ENCODE data around the gene NT5DC3. TPM values are rescaled to one million over a fixed set of nuclear protein-coding genes. Genes with fewer than 3 reads are reported as not detected.

NT5DC3 gene
- total RNA-seq, 3 donors from 2014 or later (not counting 1 experiment from before 2014, with no cell fraction given): 1.1 to 2.1 (median 1.4) TPM

GRCh38 chr12:103834942-103835341, 6.1 kb downstream of the NT5DC3 start:
- H3K9me3 ChIP-seq (ENCODE audit: control insufficient read depth, insufficient read depth, low read length): no peaks in the 10 kb centered on the region
- Mint-ChIP-seq H3K27ac (no peak overlapping the region), H3K27me3 (ENCODE audit: low read depth in 2 of 2) (peaks cover 17 to 21% of the 10 kb centered on the region in 2 donors), H3K4me1 (peaks cover under 1 to 5% of the 10 kb centered on the region in 2 donors), H3K4me3 (no peak overlapping the region), H3K36me3 (no peaks in the 10 kb centered on the region), H3K9me3 (no peaks in the 10 kb centered on the region)
- intact Hi-C loops (cut with micrococcal nuclease): no loop called here
- peaks cover 5% of the 10 kb centered on the region for H3K4me1 ChIP-seq (ENCODE audit: control insufficient read depth, insufficient read depth, low read length)
- H3K4me3 ChIP-seq (ENCODE audit: low read length): no peak overlapping the region
- no peak for DNase-seq
- TF ChIP-seq, protein P1, sequence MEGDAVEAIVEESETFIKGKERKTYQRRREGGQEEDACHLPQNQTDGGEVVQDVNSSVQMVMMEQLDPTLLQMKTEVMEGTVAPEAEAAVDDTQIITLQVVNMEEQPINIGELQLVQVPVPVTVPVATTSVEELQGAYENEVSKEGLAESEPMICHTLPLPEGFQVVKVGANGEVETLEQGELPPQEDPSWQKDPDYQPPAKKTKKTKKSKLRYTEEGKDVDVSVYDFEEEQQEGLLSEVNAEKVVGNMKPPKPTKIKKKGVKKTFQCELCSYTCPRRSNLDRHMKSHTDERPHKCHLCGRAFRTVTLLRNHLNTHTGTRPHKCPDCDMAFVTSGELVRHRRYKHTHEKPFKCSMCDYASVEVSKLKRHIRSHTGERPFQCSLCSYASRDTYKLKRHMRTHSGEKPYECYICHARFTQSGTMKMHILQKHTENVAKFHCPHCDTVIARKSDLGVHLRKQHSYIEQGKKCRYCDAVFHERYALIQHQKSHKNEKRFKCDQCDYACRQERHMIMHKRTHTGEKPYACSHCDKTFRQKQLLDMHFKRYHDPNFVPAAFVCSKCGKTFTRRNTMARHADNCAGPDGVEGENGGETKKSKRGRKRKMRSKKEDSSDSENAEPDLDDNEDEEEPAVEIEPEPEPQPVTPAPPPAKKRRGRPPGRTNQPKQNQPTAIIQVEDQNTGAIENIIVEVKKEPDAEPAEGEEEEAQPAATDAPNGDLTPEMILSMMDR (IDR thresholded peaks at IDR 0.05): no peak
- H3K27ac ChIP-seq (ENCODE audit: low read length): no peak overlapping the region
- WGBS (ENCODE audit: insufficient coverage): 92% methylated on average over 3 of the region's 3 CpGs
- no peak for ATAC-seq
- no peaks in the 10 kb centered on the region for H3K36me3 ChIP-seq (ENCODE audit: control insufficient read depth, insufficient read depth, low read length)
- H3K27me3 ChIP-seq (ENCODE audit: control insufficient read depth, insufficient read depth, low read length): no peaks in the 10 kb centered on the region

GRCh38 chr12:103833891-103834290, 7.1 kb downstream of the NT5DC3 start:
- Histone ChIP-seq H3K36me3 (ENCODE audit: control insufficient read depth, insufficient read depth, low read length) (no peaks in the 10 kb centered on the region), H3K27ac (ENCODE audit: low read length) (no peak overlapping the region), H3K9me3 (ENCODE audit: control insufficient read depth, insufficient read depth, low read length) (no peaks in the 10 kb centered on the region), H3K4me3 (ENCODE audit: low read length) (no peak overlapping the region), H3K27me3 (ENCODE audit: control insufficient read depth, insufficient read depth, low read length) (no peaks in the 10 kb centered on the region), H3K4me1 (ENCODE audit: control insufficient read depth, insufficient read depth, low read length) (peaks cover 3% of the 10 kb centered on the region)
- TF ChIP-seq, protein P1 (IDR thresholded peaks at IDR 0.05): no peak
- Mint-ChIP-seq H3K4me1 (no peaks in the 10 kb centered on the region), H3K27me3 (ENCODE audit: low read depth in 2 of 2) (peaks cover 17 to 18% of the 10 kb centered on the region in 2 donors), H3K27ac (no peak overlapping the region), H3K9me3 (no peaks in the 10 kb centered on the region), H3K36me3 (no peaks in the 10 kb centered on the region), H3K4me3 (no peak overlapping the region)
- intact Hi-C loops (cut with micrococcal nuclease): no loop called here
- ATAC-seq (no peak), DNase-seq (no peak)
- no CpG with 5 or more reads among the region's 2 CpGs for WGBS (ENCODE audit: insufficient coverage)

- intact Hi-C loops (cut with micrococcal nuclease): no loop called here
- no peak overlapping the region for H3K27ac ChIP-seq (ENCODE audit: low read length)
- no peaks in the 10 kb centered on the region for H3K9me3 ChIP-seq (ENCODE audit: control insufficient read depth, insufficient read depth, low read length)
- Mint-ChIP-seq H3K4me3 (no peak overlapping the region), H3K27ac (no peak overlapping the region), H3K27me3 (ENCODE audit: low read depth in 2 of 2) (peaks cover 15 to 17% of the 10 kb centered on the region in 2 donors), H3K9me3 (no peaks in the 10 kb centered on the region), H3K4me1 (no peaks in the 10 kb centered on the region), H3K36me3 (no peaks in the 10 kb centered on the region)
- DNase-seq: no peak
- WGBS (ENCODE audit: insufficient coverage): 90% methylated on average over 6 of the region's 6 CpGs
- ATAC-seq: no peak
- TF ChIP-seq, protein P1 (IDR thresholded peaks at IDR 0.05): no peak
- H3K36me3 ChIP-seq (ENCODE audit: control insufficient read depth, insufficient read depth, low read length): no peaks in the 10 kb centered on the region
- no peak overlapping the region for H3K4me3 ChIP-seq (ENCODE audit: low read length)
- no peaks in the 10 kb centered on the region for H3K27me3 ChIP-seq (ENCODE audit: control insufficient read depth, insufficient read depth, low read length)
- peaks cover 3% of the 10 kb centered on the region for H3K4me1 ChIP-seq (ENCODE audit: control insufficient read depth, insufficient read depth, low read length)
These were observed 7.8 kb downstream of the NT5DC3 start for GRCh38 chr12:103833095-103833775.
